Fibroblast of the aortic adventitia (primary cell): ENCODE results near the gene FGF14. TPM values are rescaled to one million over a fixed set of nuclear protein-coding genes. Genes with fewer than 3 reads are reported as not detected.
"Not testable (repeated sequence)": the region's sequence is repeated elsewhere in the genome, so short reads cannot be mapped to it uniquely, and the experiment has no call there.

Experiments
- DNase-seq: peaks from one replicate; pipeline ENCODE4 v3.0.0-alpha.2; 2010; ENCODE audit warnings: low read depth
- H3K4me3 ChIP-seq: 2 replicates; pipeline ENCODE4 v1.5.1; 2011; ENCODE audit warnings: low read depth, mild to moderate bottlenecking, control low read depth, low read length, moderate library complexity
- CTCF ChIP-seq: IDR thresholded peaks from 2 replicates; pipeline ENCODE4 v1.5.1; 2011; ENCODE audit warnings: mild to moderate bottlenecking, low read length, control low read depth, inconsistent platforms; ENCODE audit not compliant: insufficient read depth
- total RNA-seq: library from RNA; depleted of rRNA; stranded (reverse); fragments of >200 nt; gene quantifications from 2 replicates; pipeline ENCODE4 v1.2.3, GENCODE V29; 2012; ENCODE audit warnings: low replicate concordance

FGF14 gene
- total RNA-seq, 1 donor, result 1.4 TPM

GRCh38 chr13:101841698-101842097 lies 560.1 kb downstream of the FGF14 start:
- no peak overlapping the region for H3K4me3 ChIP-seq
- no peak for TF ChIP-seq CTCF
- no peak for DNase-seq

GRCh38 chr13:101838323-101838722 lies 563.5 kb downstream of the FGF14 start:
- DNase-seq, result no peak
- no peak for TF ChIP-seq CTCF
- no peak overlapping the region for H3K4me3 ChIP-seq

- DNase-seq, H3K4me3 ChIP-seq: not testable (repeated sequence)
Observed at GRCh38 chr13:101837778-101838177, 564.1 kb downstream of the FGF14 start.

- no peak overlapping the region for H3K4me3 ChIP-seq
- DNase-seq, result no peak
- no peak for TF ChIP-seq CTCF
Observed at GRCh38 chr13:101837288-101837687, 564.6 kb downstream of the FGF14 start.

- no peak overlapping the region for H3K4me3 ChIP-seq
- no peak for DNase-seq
- TF ChIP-seq CTCF, result no peak
Observed at GRCh38 chr13:101835920-101836319, 565.9 kb downstream of the FGF14 start.

GRCh38 chr13:101833671-101834070 lies 568.2 kb downstream of the FGF14 start:
- no peak overlapping the region for H3K4me3 ChIP-seq
- no peak for DNase-seq
- TF ChIP-seq CTCF, result no peak

GRCh38 chr13:101830035-101830434 lies 571.8 kb downstream of the FGF14 start:
- TF ChIP-seq CTCF, result no peak
- H3K4me3 ChIP-seq, result no peak overlapping the region
- DNase-seq, result no peak

GRCh38 chr13:101829484-101829883 lies 572.4 kb downstream of the FGF14 start:
- DNase-seq, result no peak
- H3K4me3 ChIP-seq, result no peak overlapping the region
- no peak for TF ChIP-seq CTCF
